CD4-positive, alpha-beta T cell treated with Interleukin-2 at 100 ng/mL for 4 hours (primary cell): ENCODE measurements around the gene CNOT6.
"Not testable (repeated sequence)": the region's sequence is repeated elsewhere in the genome, so short reads cannot be mapped to it uniquely, and the experiment has no call there.

Experiments
- DNase-seq: peaks from one replicate; pipeline ENCODE4 v3.0.0-alpha.2; 2020; ENCODE audit warnings: low spot score

CNOT6 gene

GRCh38 chr5:180521101-180521500 is 26.9 kb downstream of the CNOT6 start:
- DNase-seq, result no peak

GRCh38 chr5:180521591-180521990 is 27.4 kb downstream of the CNOT6 start:
- DNase-seq, result no peak

GRCh38 chr5:180522330-180522729 is 28.2 kb downstream of the CNOT6 start:
- no peak for DNase-seq

DNA sequence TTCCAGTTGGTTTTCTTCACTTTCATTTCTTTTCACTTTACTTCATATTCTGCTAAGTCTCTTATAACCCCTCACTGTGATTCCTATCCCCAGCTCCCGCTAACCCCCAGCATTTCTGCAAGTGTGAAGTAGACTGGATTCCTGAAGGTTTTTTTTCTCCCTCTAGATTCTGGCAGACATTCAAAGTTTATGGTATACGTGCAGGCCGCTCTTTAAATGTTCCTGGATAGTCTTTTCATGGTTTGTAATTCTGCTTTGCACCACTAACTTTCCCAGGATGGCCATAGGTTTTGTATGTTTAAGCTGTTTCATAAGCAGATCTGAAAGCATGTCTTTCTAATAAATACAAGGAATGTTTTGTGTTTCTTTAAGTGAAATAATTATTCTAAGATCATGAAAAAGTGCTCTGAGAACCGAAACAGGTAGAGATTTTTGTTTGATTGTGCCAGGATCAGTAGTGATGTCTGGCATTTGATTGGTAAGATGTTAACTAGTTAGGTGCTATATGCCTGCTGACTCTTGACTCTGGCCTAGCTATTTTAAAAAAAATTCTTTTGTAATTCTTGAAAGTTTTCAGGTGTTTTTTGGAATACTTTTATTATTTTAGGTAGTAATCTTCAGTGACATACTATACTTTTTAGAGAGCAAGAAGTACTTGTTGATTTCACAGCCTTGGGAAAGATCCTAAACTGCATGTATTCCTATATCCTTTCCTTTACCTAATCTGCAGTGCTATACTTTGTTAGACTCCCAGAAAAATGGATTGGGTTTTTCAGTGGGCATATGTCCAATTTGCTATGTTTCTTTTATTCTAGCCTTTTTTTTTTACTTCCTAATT is 29.7 kb downstream of the CNOT6 start:
- no peak for DNase-seq

GRCh38 chr5:180525399-180525798 is 31.2 kb downstream of the CNOT6 start:
- DNase-seq, result no peak

- DNase-seq, result no peak
Measured at GRCh38 chr5:180526269-180526668, 32.1 kb downstream of the CNOT6 start.

GRCh38 chr5:180527659-180528058 is 33.5 kb downstream of the CNOT6 start:
- DNase-seq, result no peak

GRCh38 chr5:180531036-180531585 is 36.9 kb downstream of the CNOT6 start:
- not testable (repeated sequence) for DNase-seq

DNA sequence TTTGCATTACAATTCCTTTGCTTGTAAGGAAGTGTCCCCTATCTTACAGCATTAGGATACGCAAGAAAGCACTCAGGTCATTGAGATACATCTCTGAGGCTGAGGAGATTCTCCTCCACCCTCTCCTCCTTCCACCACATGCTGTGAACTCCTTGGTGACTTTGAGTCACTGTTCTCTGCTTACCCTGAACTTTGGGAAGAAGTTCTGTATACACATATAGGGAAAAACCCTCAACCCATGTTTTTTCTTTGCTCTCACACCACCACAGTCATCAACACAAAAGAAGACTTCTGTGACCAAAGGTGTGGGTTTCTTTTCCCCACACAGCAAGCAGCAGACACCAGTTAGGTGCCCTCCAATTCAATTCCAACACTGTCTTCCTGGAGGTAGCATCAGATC is 38.1 kb downstream of the CNOT6 start:
- no peak for DNase-seq

- no peak for DNase-seq
Measured at GRCh38 chr5:180533845-180534244, 39.7 kb downstream of the CNOT6 start.

DNA sequence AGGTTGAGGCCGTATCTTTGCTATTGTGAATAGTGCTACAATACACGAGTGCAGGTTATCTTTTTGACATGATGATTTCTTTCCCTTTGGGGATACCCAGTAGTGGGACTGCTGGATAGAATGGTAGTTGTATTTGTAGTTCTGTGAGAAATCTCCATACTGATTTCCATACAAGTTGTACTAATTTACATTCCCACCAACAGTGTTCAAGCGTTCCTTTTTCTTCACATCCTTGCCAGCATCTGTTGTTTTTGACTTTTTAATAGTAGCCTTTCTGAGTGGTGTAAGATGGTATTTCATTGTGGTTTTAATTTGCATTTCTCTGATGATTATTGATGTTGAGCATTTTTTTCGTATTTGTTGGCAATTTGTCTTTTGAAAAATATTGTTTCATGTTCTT is 41.4 kb downstream of the CNOT6 start:
- DNase-seq, result no peak

- no peak for DNase-seq
Measured at GRCh38 chr5:180540050-180540694, 46.0 kb downstream of the CNOT6 start.

- no peak for DNase-seq
Measured at GRCh38 chr5:180541710-180542109, 47.5 kb downstream of the CNOT6 start.

DNA sequence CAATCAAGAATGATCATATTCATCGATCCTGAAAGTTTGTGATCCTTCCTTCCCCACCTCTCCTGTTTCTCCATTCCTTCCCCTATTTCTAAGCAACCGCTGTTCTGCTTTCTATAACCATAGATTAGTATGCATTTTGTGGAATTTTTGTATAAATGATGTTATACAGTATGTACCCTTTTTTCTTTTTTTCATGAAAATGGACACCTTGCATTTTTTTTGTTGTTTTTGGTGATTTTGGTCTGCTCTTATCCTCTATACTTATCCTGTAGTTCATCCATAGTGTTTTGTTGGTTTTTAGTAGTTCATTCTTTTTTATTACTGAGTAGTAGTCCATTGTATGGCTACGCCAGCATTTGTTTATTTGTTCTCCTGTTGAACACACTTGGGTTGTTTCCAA is 51.1 kb downstream of the CNOT6 start:
- no peak for DNase-seq

DNA sequence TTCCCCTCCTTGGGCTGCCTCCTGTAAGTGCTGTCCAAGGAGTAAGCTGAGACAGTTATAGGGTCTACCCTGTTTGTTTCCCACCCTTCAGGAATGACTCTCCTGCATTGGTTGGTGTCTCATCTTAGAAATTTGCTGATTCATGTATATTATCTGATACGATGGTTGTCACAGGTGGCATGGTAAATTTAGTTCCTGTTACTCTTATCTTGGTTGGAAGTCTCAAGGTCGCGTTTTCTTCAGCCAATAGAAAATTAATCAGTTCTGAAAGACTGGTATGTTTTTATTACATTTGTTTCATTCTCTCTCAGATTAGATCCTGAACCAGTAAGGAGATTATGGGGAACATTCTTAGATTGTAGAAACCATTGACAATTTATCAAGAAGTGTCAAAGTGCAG is 54.4 kb downstream of the CNOT6 start:
- no peak for DNase-seq

GRCh38 chr5:180553530-180553929 is 59.4 kb downstream of the CNOT6 start:
- no peak for DNase-seq

DNA sequence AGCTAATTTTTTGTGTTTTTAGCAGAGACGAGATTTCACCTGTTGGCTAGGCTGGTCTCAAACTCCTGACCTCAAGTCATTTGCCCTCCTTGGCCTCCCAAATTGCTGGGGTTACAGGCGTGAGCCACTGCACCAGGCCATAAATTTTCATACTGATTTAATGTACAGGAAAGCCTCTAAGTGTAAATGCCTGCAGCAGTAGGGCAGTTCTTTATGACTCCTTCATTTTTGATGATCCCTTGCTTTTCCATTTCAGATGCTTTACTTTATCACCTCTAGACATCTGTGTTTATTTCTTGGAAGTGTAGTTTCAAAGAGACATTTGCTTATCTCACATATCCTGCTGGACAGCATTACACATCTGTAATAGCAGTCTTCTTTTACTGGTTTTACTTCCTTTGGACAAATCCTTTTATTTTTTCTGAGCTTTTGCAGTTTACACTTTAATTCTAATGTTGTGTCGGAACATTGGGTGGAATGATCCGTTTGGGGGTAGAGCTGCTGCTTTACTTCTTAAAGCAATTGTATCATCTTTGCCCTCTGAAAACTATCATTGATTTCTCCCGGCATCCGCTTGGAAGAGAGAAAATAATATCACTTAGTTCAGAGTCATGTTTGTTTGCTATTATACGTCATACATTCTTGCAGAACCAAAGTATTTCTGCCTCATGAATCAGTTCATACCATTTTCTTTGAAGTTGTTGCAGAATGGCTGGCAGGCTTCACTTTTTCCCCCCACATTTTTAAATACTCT is 61.2 kb downstream of the CNOT6 start:
- no peak for DNase-seq

- no peak for DNase-seq
Measured at GRCh38 chr5:180557217-180557809, 63.1 kb downstream of the CNOT6 start.

GRCh38 chr5:180558232-180558631 is 64.1 kb downstream of the CNOT6 start:
- DNase-seq, result no peak

DNA sequence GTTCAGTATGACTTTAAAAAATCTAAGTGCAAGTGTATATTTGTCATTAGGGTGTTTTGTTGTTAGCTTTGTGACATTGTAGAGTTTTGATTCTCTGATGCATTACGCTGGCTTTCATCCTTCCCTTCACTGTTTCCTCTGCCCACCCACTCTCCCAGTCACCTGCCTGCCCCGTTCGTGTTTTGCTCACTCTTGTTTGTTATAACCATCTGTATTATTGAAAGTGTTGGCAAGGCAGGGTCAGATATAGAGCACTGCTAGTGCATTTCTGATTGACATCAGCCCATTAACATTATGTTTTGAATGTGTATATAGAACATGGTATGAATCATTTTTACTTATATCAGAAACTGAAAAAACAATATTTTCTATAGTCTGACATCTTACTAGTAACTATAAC is 69.8 kb downstream of the CNOT6 start:
- no peak for DNase-seq

DNA sequence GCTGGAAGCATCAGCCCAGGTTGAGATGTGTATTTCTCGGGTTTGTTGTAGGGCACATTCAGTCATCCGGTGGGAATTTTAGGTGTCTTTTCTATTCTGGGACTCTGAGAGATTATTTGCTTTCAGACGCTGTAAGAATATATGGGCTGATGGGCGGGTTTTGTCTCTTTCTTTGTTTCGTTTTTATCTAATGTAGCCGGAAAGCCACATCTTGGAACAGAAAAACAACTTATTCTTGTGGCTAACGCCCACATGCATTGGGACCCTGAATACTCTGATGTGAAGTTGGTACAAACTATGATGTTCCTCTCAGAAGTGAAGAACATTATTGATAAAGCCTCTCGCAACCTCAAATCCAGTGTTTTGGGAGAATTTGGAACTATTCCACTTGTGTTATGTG is 74.7 kb downstream of the CNOT6 start:
- no peak for DNase-seq

DNA sequence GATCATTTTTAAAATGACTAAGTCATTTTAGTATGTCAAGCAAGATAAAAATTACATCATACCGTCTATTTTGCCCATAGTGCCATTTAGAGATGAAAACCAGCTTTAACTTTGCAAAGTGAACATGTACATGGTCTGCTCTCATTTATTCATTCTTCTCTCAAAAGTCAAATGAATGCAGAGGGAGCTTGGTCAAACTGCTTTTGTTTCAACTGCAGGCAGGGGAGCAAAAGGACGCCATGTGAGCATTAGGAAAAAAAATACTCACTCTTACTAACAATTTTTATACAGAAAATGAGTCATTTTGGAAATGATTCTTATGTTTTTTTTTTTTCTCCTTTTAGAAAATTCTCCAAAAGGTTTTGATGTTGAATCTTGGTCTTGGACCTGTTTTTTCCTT is 81.4 kb downstream of the CNOT6 start:
- DNase-seq, result no peak
